SK-N-SH (cell line): ENCODE results near the gene IGFALS. TPM values are rescaled to one million over a fixed set of nuclear protein-coding genes. Genes with fewer than 3 reads are reported as not detected.

Experiments used
- CTCF ChIA-PET: fragments of 300-600, 350-600 bp; formaldehyde crosslinking; extraction: SDS; loops from one replicate; lab custom pipeline; 2021; lab: Yijun Ruan, JAX
- POLR2A ChIA-PET: fragments of 350-600 bp; sonication (Branson Sonifier 250); formaldehyde crosslinking; extraction: SDS; loops from one replicate; lab custom pipeline; 2020; ENCODE audit warnings: antibody characterized with exemption, inconsistent platforms; lab: Yijun Ruan, JAX
- DNase-seq: peaks from one replicate; pipeline ENCODE4 v3.0.0; 2012
- H2AFZ ChIP-seq: fragments of 200-600 bp; sonication (generic); 2 replicates; pipeline ENCODE4 v1.8.1; 2016; ENCODE audit warnings: antibody characterized with exemption, mild to moderate bottlenecking, low read depth
- H3F3A ChIP-seq: fragments of 200-600 bp; sonication (generic); replicated peaks from 2 replicates; pipeline ENCODE3; 2016; ENCODE audit warnings: antibody characterized with exemption, mild to moderate bottlenecking; ENCODE audit not compliant: insufficient read depth
- H3K27ac ChIP-seq, 2 experiments: fragments of 200-500 bp in 1 of 2; fragments of 200-600 bp in 1 of 2; sonication (Bioruptor generic) in 1 of 2; sonication (generic), shearing (Covaris generic) in 1 of 2; 2 replicates each; pipeline versions ENCODE4 v1.5.1 to v1.6.1; 2014 to 2016; ENCODE audit warnings: low read depth in 2 of 2, inconsistent platforms in 1 of 2, low read length in 1 of 2, mild to moderate bottlenecking in 1 of 2, mixed read lengths in 1 of 2
- H3K27me3 ChIP-seq: fragments of 200-600 bp; sonication (generic), shearing (Covaris generic); 2 replicates; pipeline ENCODE4 v1.6.1; 2016; ENCODE audit warnings: mixed run types; ENCODE audit not compliant: insufficient read depth
- H3K36me3 ChIP-seq, 2 experiments: fragments of 200-500 bp in 1 of 2; fragments of 200-600 bp in 1 of 2; sonication (Bioruptor generic) in 1 of 2; sonication (generic) in 1 of 2; replicated peaks in 1 of 2; 2 replicates each; pipeline versions ENCODE3 to v1.5.1; 2014 to 2016; ENCODE audit warnings: low read length in 1 of 2, mild to moderate bottlenecking in 1 of 2; ENCODE audit not compliant: insufficient read depth in 2 of 2, control insufficient read depth in 1 of 2
- H3K4me1 ChIP-seq, 2 experiments: fragments of 200-500 bp in 1 of 2; fragments of 200-600 bp in 1 of 2; sonication (Bioruptor generic) in 1 of 2; sonication (generic), shearing (Covaris generic) in 1 of 2; 2 replicates each; pipeline versions ENCODE4 v1.5.1 to v1.6.1; 2014 to 2016; ENCODE audit warnings: low read depth in 1 of 2, low read length in 1 of 2, mixed run types in 1 of 2; ENCODE audit not compliant: insufficient read depth in 2 of 2, control insufficient read depth in 1 of 2
- H3K4me2 ChIP-seq: fragments of 200-600 bp; sonication (generic), shearing (Covaris generic); 2 replicates; pipeline ENCODE4 v1.6.1; 2017; ENCODE audit warnings: mixed run types
- H3K4me3 ChIP-seq, 2 experiments: fragments of 200-500 bp in 1 of 2; fragments of 200-600 bp in 1 of 2; sonication (Bioruptor generic) in 1 of 2; sonication (generic), shearing (Covaris generic) in 1 of 2; 2 replicates each; pipeline versions ENCODE4 v1.5.1 to v1.8.1; 2014 to 2016; ENCODE audit warnings: low read depth in 2 of 2, inconsistent platforms in 1 of 2, low read length in 1 of 2, mild to moderate bottlenecking in 1 of 2, mixed read lengths in 1 of 2, moderate library complexity in 1 of 2
- H3K79me2 ChIP-seq: fragments of 200-600 bp; sonication (generic); 2 replicates; pipeline ENCODE4 v1.8.1; 2017; ENCODE audit warnings: mild to moderate bottlenecking; ENCODE audit not compliant: insufficient read depth
- H3K9ac ChIP-seq: fragments of 200-600 bp; sonication (generic); 2 replicates; pipeline ENCODE4 v1.6.1; 2017; ENCODE audit warnings: mixed run types
- H3K9me2 ChIP-seq: fragments of 200-600 bp; sonication (generic); 2 replicates; pipeline ENCODE4 v1.6.1; 2017; ENCODE audit warnings: mixed run types
- H3K9me3 ChIP-seq: fragments of 200-600 bp; sonication (generic); 2 replicates; pipeline ENCODE4 v1.6.1; 2017; ENCODE audit warnings: mixed run types, mild to moderate bottlenecking, moderate library complexity
- H4K20me1 ChIP-seq: fragments of 200-600 bp; sonication (generic); 2 replicates; pipeline ENCODE4 v1.6.1; 2017; ENCODE audit warnings: mild to moderate bottlenecking, mixed run types; ENCODE audit not compliant: insufficient read depth
- EP300 ChIP-seq, 2 experiments: IDR thresholded peaks; 2 replicates each; pipeline versions ENCODE4 v1.4.0 to v1.6.1; 2012; ENCODE audit warnings: borderline replicate concordance in 1 of 2, low read depth in 1 of 2, low read length in 1 of 2
- IRF3 ChIP-seq: fragments of 150-350 bp; IDR thresholded peaks from 2 replicates; pipeline ENCODE4 v1.6.1; 2016; ENCODE audit warnings: mild to moderate bottlenecking, low read depth, low read length
- JUND ChIP-seq: IDR thresholded peaks from 2 replicates; pipeline ENCODE4 v1.4.0; 2012
- MXI1 ChIP-seq: IDR thresholded peaks from 2 replicates; pipeline ENCODE4 v1.6.1; 2012; ENCODE audit warnings: mild to moderate bottlenecking, low read depth, low read length, improper control_type of control experiment
- RAD21 ChIP-seq: IDR thresholded peaks from 2 replicates; pipeline ENCODE4 v1.6.1; 2012; ENCODE audit warnings: mild to moderate bottlenecking, low read length
- RXRA ChIP-seq: IDR thresholded peaks from 2 replicates; pipeline ENCODE4 v1.4.0; 2012; ENCODE audit warnings: low read depth, mild to moderate bottlenecking, borderline replicate concordance
- TCF12 ChIP-seq: IDR thresholded peaks from 2 replicates; pipeline ENCODE4 v1.4.0; 2012
- TEAD4 ChIP-seq: IDR thresholded peaks from 2 replicates; pipeline ENCODE4 v1.4.0; 2012; ENCODE audit warnings: mild to moderate bottlenecking, borderline replicate concordance; ENCODE audit not compliant: insufficient read depth
- USF1 ChIP-seq: IDR thresholded peaks from 2 replicates; pipeline ENCODE4 v1.4.0; 2012; ENCODE audit warnings: low read depth, borderline replicate concordance
- WGBS: methylation state at CpG from one replicate; pipeline ENCODE4 v1.1.6; 2017; ENCODE audit warnings: low lambda C conversion rate; 5-methylcytosine and 5-hydroxymethylcytosine counted together
- polyA plus RNA-seq, 3 experiments: library from polyadenylated mRNA; depleted of rRNA; stranded (reverse); fragments of >200 nt; gene quantifications; 2 replicates each; pipeline ENCODE4 v1.2.3, GENCODE V29; 2012
- TF ChIP-seq, protein P1 (sequence below): IDR thresholded peaks from 2 replicates; pipeline ENCODE4 v1.4.0; 2012; ENCODE audit warnings: low read depth, borderline replicate concordance

Gene IGFALS
- polyA plus RNA-seq, 1 of the 3 experiments (the other 2 are of a cell fraction), result 0.02 TPM

GRCh38 chr16:1784977-1785845 lies 8.3 kb downstream of the IGFALS start:
- H3K9ac ChIP-seq, result no peak overlapping the region
- no peak for DNase-seq
- TF ChIP-seq RXRA, result no peak
- no peak for TF ChIP-seq TEAD4
- no peak for TF ChIP-seq EP300 (IDR thresholded peaks at IDR 0.05; ENCODE audit: borderline replicate concordance in 1 of 2, low read depth in 1 of 2, low read length in 1 of 2)
- TF ChIP-seq MXI1, result no peak
- no peak for TF ChIP-seq RAD21
- no peak for TF ChIP-seq IRF3
- no peak for TF ChIP-seq JUND
- TF ChIP-seq USF1, result no peak
- no peak for TF ChIP-seq TCF12
- TF ChIP-seq, protein P1, sequence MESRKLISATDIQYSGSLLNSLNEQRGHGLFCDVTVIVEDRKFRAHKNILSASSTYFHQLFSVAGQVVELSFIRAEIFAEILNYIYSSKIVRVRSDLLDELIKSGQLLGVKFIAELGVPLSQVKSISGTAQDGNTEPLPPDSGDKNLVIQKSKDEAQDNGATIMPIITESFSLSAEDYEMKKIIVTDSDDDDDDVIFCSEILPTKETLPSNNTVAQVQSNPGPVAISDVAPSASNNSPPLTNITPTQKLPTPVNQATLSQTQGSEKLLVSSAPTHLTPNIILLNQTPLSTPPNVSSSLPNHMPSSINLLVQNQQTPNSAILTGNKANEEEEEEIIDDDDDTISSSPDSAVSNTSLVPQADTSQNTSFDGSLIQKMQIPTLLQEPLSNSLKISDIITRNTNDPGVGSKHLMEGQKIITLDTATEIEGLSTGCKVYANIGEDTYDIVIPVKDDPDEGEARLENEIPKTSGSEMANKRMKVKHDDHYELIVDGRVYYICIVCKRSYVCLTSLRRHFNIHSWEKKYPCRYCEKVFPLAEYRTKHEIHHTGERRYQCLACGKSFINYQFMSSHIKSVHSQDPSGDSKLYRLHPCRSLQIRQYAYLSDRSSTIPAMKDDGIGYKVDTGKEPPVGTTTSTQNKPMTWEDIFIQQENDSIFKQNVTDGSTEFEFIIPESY, result no peak
- peaks cover 8% of the 10 kb centered on the region for H3F3A ChIP-seq
- H3K4me2 ChIP-seq, result no peak overlapping the region
- H4K20me1 ChIP-seq, result peaks cover 13% of the 10 kb centered on the region; the same call in 1 of the 2 replicates
- H3K4me3 ChIP-seq, result no peak overlapping the region
- 96% methylated on average over 19 of the region's 26 CpGs for WGBS
- no peak overlapping the region for H2AFZ ChIP-seq
- H3K9me3 ChIP-seq, result no peaks in the 10 kb centered on the region
- peaks cover 0 to 8% of the 10 kb centered on the region in 2 experiments; a peak in 1 of 4 replicates for H3K4me1 ChIP-seq
- H3K27ac ChIP-seq, result no peak overlapping the region
- POLR2A ChIA-PET, result interaction anchor here (0.6 kb wide), 1 partner anchor 514 kb away, joined by 3 read pairs; no protein-coding TSS in a partner anchor
- no peaks in the 10 kb centered on the region for H3K27me3 ChIP-seq
- CTCF ChIA-PET, result interaction anchor here (1.4 to 4.3 kb wide), 2 partner anchors 8 to 11 kb away, joined by 5 to 40 read pairs; partner anchors contain the start of genes EME2, IGFALS and MRPS34
- H3K36me3 ChIP-seq, result peaks cover under 1 to 36% of the 10 kb centered on the region in 2 experiments
- H3K9me2 ChIP-seq, result no peaks in the 10 kb centered on the region
- H3K79me2 ChIP-seq, result peaks cover 54% of the 10 kb centered on the region
